ENCODE results near the gene SUPV3L1. TPM values are rescaled to one million over a fixed set of nuclear protein-coding genes. Genes with fewer than 3 reads are reported as not detected.
"Not testable (repeated sequence)": the region's sequence is repeated elsewhere in the genome, so short reads cannot be mapped to it uniquely, and the experiment has no call there.

The SUPV3L1 gene
- polyA plus RNA-seq, 6 donors from 2014 or later, result 15.4 to 26.3 (median 21.5) TPM

DNA sequence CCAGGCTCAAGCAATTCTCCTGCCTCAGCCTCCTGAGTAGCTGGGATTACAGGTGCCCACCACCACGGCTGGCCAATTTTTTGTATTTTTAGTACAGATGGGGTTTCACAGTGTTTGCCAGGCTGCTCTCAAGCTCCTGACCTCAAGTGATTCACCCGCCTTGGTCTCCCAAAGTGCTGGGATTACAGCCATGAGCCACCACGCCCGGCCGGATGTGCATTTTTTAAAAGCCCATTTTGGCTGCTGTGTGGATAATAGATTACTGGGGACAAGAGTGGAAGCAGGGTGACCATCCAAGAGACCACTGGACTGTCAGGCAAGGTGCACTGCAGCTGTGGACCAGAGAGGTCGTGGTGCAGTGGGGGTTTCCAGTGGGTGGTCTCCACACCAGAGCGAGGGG lies 61.5 kb downstream of the SUPV3L1 start:
- Mint-ChIP-seq H3K36me3 (no peaks in the 10 kb centered on the region), H3K27ac (no peak overlapping the region), H3K27me3 (no peaks in the 10 kb centered on the region), H3K9me3 (no peaks in the 10 kb centered on the region), H3K4me3 (no peak overlapping the region), H3K4me1 (peaks cover 0 to 3% (median 0%) of the 10 kb centered on the region in 3 donors)
- ATAC-seq (ENCODE audit: low read depth in 2 of 2), result no peak
- no peak for DNase-seq

DNA sequence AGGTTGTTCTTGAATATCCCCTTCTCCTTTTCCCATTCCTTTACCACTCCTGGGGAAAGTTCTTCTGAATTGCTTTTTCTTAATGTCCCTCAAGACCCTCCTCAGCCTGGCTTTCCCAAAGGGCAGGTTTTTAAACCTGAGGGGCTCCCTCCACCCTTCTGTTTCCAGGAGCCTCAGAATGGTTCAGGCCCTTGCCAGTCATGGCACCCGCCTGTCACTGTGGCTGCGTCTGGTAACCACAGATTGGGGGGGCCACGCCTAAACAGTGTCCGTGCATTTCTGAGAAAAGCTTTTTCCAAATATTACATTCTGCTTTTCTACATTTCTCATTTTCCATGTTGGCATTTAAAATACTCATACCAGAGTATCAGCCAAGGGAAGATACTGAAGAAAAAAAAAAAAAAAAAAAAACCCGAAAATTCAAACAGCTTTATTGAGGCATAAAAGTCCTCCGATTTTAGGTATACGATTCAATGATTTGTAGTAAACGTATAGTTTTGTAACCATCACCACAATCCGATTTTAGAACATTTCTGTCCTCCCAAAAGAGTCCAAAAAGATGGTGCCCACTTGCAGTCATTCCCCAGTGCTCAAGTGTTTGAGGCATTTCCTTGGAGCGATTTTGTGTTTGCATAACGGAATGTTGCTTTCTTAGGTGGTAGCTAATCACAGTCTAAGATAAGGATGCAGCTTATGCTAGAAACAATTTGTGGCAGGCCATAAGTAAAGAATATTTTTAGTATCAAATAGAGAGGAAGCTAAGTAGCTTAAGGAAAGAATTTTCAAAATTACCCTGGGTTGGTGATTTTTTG lies 62.2 kb downstream of the SUPV3L1 start:
- Mint-ChIP-seq H3K36me3 (no peaks in the 10 kb centered on the region), H3K4me3 (no peak overlapping the region), H3K4me1 (peaks cover 0 to 3% (median 0%) of the 10 kb centered on the region in 3 donors), H3K27ac (no peak overlapping the region), H3K9me3 (no peaks in the 10 kb centered on the region), H3K27me3 (no peaks in the 10 kb centered on the region)
- ATAC-seq (ENCODE audit: low read depth in 2 of 2), result no peak
- no peak for DNase-seq

DNA sequence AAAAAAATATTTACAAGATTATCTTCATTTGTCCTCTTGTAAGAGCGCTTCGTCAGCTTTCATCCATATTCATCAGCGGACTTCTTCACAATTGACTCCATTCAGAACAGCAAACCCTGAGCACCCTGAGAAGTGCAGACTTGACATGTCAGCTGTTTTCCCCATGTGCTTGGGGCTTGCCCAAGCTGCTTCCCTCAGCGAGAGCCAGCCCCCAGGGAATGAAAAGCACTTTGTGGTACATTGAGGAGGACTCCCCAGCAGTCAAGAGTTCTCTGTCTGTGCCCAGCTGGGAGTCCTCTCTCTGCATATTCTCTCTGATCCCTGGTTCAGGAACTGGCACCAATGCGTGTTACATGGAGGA lies 62.8 kb downstream of the SUPV3L1 start:
- H3K4me1 Mint-ChIP-seq, result peaks cover 0 to under 1% (median 0%) of the 10 kb centered on the region in 3 donors
- no peak overlapping the region for H3K4me3 Mint-ChIP-seq
- H3K27me3 Mint-ChIP-seq, result no peaks in the 10 kb centered on the region
- H3K9me3 Mint-ChIP-seq, result no peaks in the 10 kb centered on the region
- DNase-seq, result no peak
- H3K36me3 Mint-ChIP-seq, result no peaks in the 10 kb centered on the region
- H3K27ac Mint-ChIP-seq, result no peak overlapping the region
- ATAC-seq (ENCODE audit: low read depth in 2 of 2), result no peak

DNA sequence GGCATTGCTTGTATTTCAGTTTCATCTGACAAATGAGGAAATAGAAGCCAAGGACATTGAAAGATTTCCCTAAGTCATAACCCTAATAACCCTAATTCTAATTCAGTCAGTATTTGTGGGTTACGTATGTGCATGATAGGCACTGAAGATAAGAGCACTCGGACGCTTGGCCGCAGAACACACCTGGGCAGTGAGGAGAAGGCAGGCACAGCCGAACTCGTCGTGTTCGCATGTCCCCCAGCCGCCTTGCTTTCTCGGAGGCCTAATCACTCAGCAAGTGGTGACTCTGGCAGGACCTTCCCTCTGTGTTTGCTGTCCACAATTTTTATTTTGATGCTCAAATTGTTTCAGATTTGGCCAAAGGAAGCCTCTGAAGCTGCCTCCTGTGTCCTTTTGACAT lies 63.8 kb downstream of the SUPV3L1 start:
- H3K27ac Mint-ChIP-seq, result no peak overlapping the region
- ATAC-seq (ENCODE audit: low read depth in 2 of 2), result no peak
- no peak for DNase-seq
- no peak overlapping the region for H3K4me3 Mint-ChIP-seq
- no peaks in the 10 kb centered on the region for H3K36me3 Mint-ChIP-seq
- H3K27me3 Mint-ChIP-seq, result no peaks in the 10 kb centered on the region
- no peaks in the 10 kb centered on the region for H3K4me1 Mint-ChIP-seq
- H3K9me3 Mint-ChIP-seq, result no peaks in the 10 kb centered on the region

DNA sequence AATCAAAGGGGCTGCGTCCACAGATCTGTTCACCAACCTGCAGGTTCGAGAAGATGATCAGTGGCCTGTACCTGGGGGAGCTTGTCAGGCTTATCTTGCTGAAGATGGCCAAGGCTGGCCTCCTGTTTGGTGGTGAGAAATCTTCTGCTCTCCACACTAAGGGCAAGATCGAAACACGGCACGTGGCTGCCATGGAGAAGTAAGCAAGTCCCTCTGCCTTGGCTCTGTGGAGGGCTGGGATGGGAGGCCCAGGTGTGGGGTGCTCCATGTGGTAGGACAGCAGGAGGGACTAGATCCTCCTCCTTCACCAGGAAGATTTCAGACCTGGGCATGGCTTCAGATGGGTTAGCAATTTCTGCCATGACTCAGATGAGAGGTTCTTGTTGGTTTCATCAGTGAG lies 66.0 kb downstream of the SUPV3L1 start:
- H3K4me3 Mint-ChIP-seq, result no peak overlapping the region
- no peaks in the 10 kb centered on the region for H3K27me3 Mint-ChIP-seq

DNA sequence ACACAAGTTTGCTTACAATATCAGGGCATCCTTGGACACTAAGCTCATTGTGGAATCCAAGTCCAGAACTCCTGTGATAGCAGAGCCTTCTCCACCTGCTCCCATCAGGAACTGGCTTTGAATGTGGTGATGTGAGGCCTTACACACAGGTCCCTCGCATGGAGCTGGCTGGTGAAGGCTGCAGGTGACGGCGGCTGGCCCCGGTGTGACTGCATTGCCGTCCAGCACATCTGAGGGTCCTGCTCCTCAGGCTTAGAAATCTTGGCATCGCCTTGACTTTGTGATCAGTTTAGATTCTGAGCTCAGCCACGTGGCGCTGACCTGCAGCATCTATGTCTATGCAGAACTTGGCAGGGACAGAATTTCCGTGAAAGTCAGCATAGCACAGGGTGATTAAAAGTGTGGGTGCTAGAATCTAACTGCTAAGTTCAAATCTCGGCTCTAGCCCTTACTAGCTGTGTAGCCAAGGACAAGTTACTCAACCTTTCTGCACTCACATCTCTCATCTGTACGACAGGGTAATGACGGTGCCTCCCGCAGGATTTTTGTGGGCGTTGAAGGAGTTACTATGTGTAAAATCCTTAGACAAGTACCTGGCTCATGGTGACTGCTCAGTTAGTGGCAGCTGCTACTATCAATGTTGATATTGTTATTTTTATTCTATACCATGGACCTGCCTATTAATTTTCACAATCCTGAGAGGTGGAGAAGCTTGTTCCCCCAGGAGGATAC lies 66.7 kb downstream of the SUPV3L1 start:
- no peaks in the 10 kb centered on the region for H3K27me3 Mint-ChIP-seq
- H3K4me1 Mint-ChIP-seq, result no peaks in the 10 kb centered on the region
- DNase-seq, result no peak
- H3K27ac Mint-ChIP-seq, result no peak overlapping the region
- ATAC-seq (ENCODE audit: low read depth in 2 of 2), result no peak
- H3K4me3 Mint-ChIP-seq, result no peak overlapping the region
- peaks cover 0 to under 1% (median 0%) of the 10 kb centered on the region in 7 donors for H3K9me3 Mint-ChIP-seq
- H3K36me3 Mint-ChIP-seq, result no peaks in the 10 kb centered on the region

More for the DNA sequence above, 66.0 kb downstream of the SUPV3L1 start:
- ATAC-seq (ENCODE audit: low read depth in 2 of 2), result no peak
- H3K27ac Mint-ChIP-seq, result no peak overlapping the region
- DNase-seq, result no peak
- no peaks in the 10 kb centered on the region for H3K9me3 Mint-ChIP-seq
- no peaks in the 10 kb centered on the region for H3K4me1 Mint-ChIP-seq
- no peaks in the 10 kb centered on the region for H3K36me3 Mint-ChIP-seq

DNA sequence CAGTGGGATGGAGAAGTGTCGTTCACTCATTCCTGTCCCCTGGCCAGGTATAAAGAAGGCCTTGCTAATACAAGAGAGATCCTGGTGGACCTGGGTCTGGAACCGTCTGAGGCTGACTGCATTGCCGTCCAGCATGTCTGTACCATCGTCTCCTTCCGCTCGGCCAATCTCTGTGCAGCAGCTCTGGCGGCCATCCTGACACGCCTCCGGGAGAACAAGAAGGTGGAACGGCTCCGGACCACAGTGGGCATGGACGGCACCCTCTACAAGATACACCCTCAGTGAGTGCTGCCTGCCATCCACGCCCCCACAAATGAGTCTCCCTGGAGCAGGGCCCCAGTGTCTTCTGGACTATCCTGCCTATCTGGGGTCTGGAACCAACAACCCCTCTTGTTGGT lies 67.3 kb downstream of the SUPV3L1 start:
- DNase-seq, result no peak
- Mint-ChIP-seq H3K4me1 (no peaks in the 10 kb centered on the region), H3K27me3 (no peaks in the 10 kb centered on the region), H3K4me3 (no peak overlapping the region), H3K9me3 (peaks cover 0 to 2% (median 0%) of the 10 kb centered on the region in 7 donors), H3K36me3 (no peaks in the 10 kb centered on the region), H3K27ac (no peak overlapping the region)
- ATAC-seq (ENCODE audit: low read depth in 2 of 2), result no peak

DNA sequence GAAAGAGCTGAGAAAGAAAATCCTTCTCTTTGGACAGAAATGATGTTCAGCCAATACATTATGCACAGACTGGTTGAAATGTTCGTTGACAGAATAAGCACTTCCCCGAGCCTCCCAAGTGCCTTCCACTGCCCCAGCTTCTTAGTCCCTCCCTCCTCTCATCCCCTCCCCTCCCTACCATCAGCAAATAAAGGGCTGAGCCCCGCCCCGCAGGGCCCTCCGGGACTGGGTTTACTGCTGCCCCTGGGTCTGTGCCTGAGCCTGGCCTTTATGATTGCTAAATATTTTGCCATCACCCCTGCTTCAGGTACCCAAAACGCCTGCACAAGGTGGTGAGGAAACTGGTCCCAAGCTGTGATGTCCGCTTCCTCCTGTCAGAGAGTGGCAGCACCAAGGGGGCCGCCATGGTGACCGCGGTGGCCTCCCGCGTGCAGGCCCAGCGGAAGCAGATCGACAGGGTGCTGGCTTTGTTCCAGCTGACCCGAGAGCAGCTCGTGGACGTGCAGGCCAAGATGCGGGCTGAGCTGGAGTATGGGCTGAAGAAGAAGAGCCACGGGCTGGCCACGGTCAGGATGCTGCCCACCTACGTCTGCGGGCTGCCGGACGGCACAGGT lies 68.2 kb downstream of the SUPV3L1 start:
- DNase-seq, result no peak
- Mint-ChIP-seq H3K27me3 (no peaks in the 10 kb centered on the region), H3K4me1 (no peaks in the 10 kb centered on the region), H3K27ac (no peak overlapping the region), H3K4me3 (no peak overlapping the region), H3K9me3 (peaks cover 0 to 2% (median 0%) of the 10 kb centered on the region in 7 donors), H3K36me3 (no peaks in the 10 kb centered on the region)
- ATAC-seq (ENCODE audit: low read depth in 2 of 2), result no peak

DNA sequence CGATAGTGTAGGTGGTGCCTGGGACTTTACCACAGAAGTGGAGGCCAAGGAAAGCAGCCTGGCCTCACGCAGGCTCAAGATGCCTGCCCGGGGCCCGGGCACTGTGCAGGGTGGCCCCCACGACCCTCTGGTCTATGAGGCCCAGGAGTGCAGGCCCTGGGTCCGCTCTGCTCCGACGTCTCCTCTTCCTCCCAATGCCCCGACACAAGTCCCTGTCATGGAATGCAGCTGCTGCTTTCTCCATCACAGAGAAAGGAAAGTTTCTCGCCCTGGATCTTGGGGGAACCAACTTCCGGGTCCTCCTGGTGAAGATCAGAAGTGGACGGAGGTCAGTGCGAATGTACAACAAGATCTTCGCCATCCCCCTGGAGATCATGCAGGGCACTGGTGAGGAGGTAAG lies 70.0 kb downstream of the SUPV3L1 start:
- Mint-ChIP-seq H3K27me3 (no peaks in the 10 kb centered on the region), H3K4me1 (no peaks in the 10 kb centered on the region), H3K27ac (no peak overlapping the region), H3K4me3 (no peak overlapping the region), H3K36me3 (no peaks in the 10 kb centered on the region), H3K9me3 (peaks cover 0 to 2% (median 0%) of the 10 kb centered on the region in 7 donors)
- DNase-seq (no peak), ATAC-seq (ENCODE audit: low read depth in 2 of 2) (no peak)

DNA sequence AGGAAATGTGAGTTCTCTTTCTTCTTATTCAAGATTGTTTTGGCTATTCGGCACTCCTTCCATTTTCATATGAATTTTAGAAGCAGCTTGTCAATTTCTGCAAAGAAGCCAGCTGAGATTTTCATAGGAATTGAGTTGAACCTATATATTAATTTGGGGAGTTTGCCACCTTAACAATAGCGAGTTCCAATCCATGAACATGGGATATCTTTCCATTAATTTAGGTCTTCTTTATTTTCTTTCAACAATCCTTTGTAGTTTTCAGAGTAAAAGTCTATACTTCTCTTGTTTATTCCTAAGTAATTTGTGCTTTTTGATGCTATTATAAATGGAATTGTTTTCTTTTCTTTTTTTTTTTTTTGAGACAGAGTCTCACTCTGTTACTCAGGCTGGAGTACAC lies 71.4 kb downstream of the SUPV3L1 start:
- not testable (repeated sequence) for H3K36me3 Mint-ChIP-seq; H3K27me3 Mint-ChIP-seq; H3K27ac Mint-ChIP-seq; H3K4me3 Mint-ChIP-seq; ATAC-seq (ENCODE audit: low read depth in 2 of 2); DNase-seq; H3K9me3 Mint-ChIP-seq; H3K4me1 Mint-ChIP-seq

DNA sequence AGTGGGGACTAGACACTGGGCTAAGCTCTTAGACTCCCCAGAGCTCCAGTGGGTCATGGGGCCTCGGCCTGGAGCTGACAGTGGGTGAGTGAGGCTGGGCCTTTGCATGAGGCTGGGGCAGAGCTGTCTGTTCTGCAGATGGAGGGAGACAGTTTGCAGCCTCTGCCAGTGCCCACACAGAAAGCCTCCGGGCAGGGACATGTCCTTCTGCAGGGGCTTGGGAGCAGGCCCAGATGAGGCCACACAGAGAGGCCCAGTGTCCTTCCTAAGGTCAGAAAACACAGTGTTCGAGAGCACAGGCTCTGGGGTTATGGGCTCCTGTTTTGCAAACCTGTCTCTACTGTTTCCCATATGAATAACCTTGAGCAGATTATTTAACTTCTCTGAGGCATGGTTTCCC lies 73.1 kb downstream of the SUPV3L1 start:
- Mint-ChIP-seq H3K9me3 (peaks cover 0 to 2% (median 0%) of the 10 kb centered on the region in 7 donors), H3K36me3 (no peaks in the 10 kb centered on the region), H3K4me1 (no peaks in the 10 kb centered on the region), H3K4me3 (peak overlapping the region in 1 of 8 donors; percentile 26), H3K27ac (no peak overlapping the region), H3K27me3 (no peaks in the 10 kb centered on the region)
- DNase-seq (no peak), ATAC-seq (ENCODE audit: low read depth in 2 of 2) (no peak)

DNA sequence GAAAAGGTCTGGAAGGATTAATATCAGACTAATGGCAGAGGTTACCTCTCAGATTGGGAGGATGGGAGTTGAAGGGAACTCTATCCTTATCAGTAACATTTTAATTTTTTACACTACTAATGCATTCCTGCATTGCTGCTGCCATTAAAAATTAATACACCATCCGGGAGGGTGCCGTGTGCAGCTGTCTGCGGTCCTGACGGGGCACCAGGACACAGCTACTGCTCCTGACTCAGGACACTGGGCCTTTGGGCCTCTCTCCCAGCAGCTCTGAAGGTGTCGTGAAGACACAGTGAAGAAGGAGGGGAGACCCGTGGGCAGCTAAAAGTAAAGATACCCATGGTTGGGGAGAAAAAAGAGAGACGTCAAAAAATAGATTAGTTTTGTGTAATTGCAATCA lies 74.8 kb downstream of the SUPV3L1 start:
- H3K4me1 Mint-ChIP-seq, result no peaks in the 10 kb centered on the region
- DNase-seq (no peak), ATAC-seq (ENCODE audit: low read depth in 2 of 2) (no peak)
- no peak overlapping the region for H3K4me3 Mint-ChIP-seq
- H3K27ac Mint-ChIP-seq, result no peak overlapping the region
- peaks cover 0 to 9% (median 5%) of the 10 kb centered on the region in 7 donors for H3K9me3 Mint-ChIP-seq
- no peaks in the 10 kb centered on the region for H3K27me3 Mint-ChIP-seq
- peaks cover 0 to 12% of the 10 kb centered on the region in 2 donors for H3K36me3 Mint-ChIP-seq

All from naive B cell (primary cell).